K562 (cell line): ENCODE results near the gene ZNF599. TPM values are rescaled to one million over a fixed set of nuclear protein-coding genes. Genes with fewer than 3 reads are reported as not detected.

Experiments used
- CEBPG ChIP-seq, 3 experiments: fragments of 200-800 bp in 1 of 3; sonication (Bioruptor generic) in 1 of 3; sonication (generic) in 1 of 3; formaldehyde crosslinking in 1 of 3; IDR thresholded peaks in 2 of 3; conservative IDR thresholded peaks in 1 of 3; 2 replicates each; pipeline versions ENCODE4 v1.6.1 to v1.8.0; 2016 to 2022; ENCODE audit warnings: missing compliant biosample characterization in 2 of 3, missing genetic modification characterization in 2 of 3, mild to moderate bottlenecking in 1 of 3, missing genetic modification reagents in 1 of 3
- KLF16 ChIP-seq: IDR thresholded peaks from 2 replicates; pipeline ENCODE4 v1.6.1; 2016; ENCODE audit warnings: antibody characterized with exemption
- LCOR ChIP-seq: sonication (generic); formaldehyde crosslinking; IDR thresholded peaks from 2 replicates; pipeline ENCODE4 v1.8.0; 2022; ENCODE audit warnings: mild to moderate bottlenecking, missing genetic modification reagents
- PHTF2 ChIP-seq: fragments of 250-450 bp; sonication (Bioruptor Pico); IDR thresholded peaks from 2 replicates; pipeline ENCODE4 v1.5.0; 2021; ENCODE audit warnings: mild to moderate bottlenecking
- REST ChIP-seq, 2 experiments: fragments of 450-650 bp; formaldehyde crosslinking in 1 of 2; IDR thresholded peaks; 2 replicates each; pipeline versions ENCODE4 v1.4.0 to v1.6.1; 2014 to 2020; ENCODE audit warnings: mild to moderate bottlenecking in 2 of 2, borderline replicate concordance in 1 of 2, low read depth in 1 of 2
- TRIM28 ChIP-seq: fragments of 450-650 bp; IDR thresholded peaks from 2 replicates; pipeline ENCODE4 v1.6.1; 2017
- ZNF121 ChIP-seq: sonication (generic); formaldehyde crosslinking; conservative IDR thresholded peaks from 2 replicates; pipeline ENCODE4 v1.8.0; 2022; ENCODE audit warnings: missing genetic modification reagents
- polyA plus RNA-seq, 8 experiments: library from polyadenylated mRNA; depleted of rRNA in 4 of 8; stranded (reverse) in 5 of 8; unstranded in 3 of 8; fragments of >200 nt; fragmentation: Nextera tagmentation in 2 of 8; fragmentation: Illumina TruSeq in 1 of 8; extraction: Ambion mirVana in 2 of 8; extraction: Trizol in 1 of 8; gene quantifications; 2 replicates each; pipeline versions ENCODE4 v1.2.1 to v1.2.3, GENCODE V29; 2011 to 2014; ENCODE audit warnings: inconsistent platforms in 1 of 8, missing spikeins in 1 of 8
- total RNA-seq, 7 experiments: library from RNA; depleted of rRNA in 6 of 7; stranded (reverse); fragments of >200 nt in 6 of 7; fragmentation: Illumina TruSeq in 2 of 7; extraction: Trizol in 2 of 7; gene quantifications; 2 replicates each; pipeline versions ENCODE4 v1.2.1 to v1.2.3, GENCODE V29; 2011 to 2021; ENCODE audit warnings: low replicate concordance in 1 of 7

ZNF599 gene
- total and polyA plus RNA-seq, 9 of the 15 experiments (the other 6 are each of a cell fraction or from before 2014, with no cell fraction given), result 0.71 to 6.7 (median 2.8) TPM

- no peak for TF ChIP-seq REST (IDR thresholded peaks at IDR 0.05; ENCODE audit: borderline replicate concordance)
- no peak for TF ChIP-seq REST (CRISPR knock-in tag; IDR thresholded peaks at IDR 0.05; ENCODE audit: low read depth)
- TF ChIP-seq ZNF121, result no peak
- TF ChIP-seq LCOR (CRISPR knock-in tag), result no peak
- TF ChIP-seq CEBPG (CRISPR knock-in tag; IDR thresholded peaks at IDR 0.05), result no peak
- TF ChIP-seq CEBPG (tag; conservative IDR thresholded peaks at IDR 0.05 in 1 of 2, IDR thresholded peaks at IDR 0.05 in 1 of 2), result peak in 1 of 2 experiments; percentile 50; a peak in 1 of 4 replicates
- TF ChIP-seq PHTF2, result no peak
- TF ChIP-seq KLF16, result no peak
- no peak for TF ChIP-seq TRIM28
- TF ChIP-seq, all 486 proteins: peak for 1
These were observed 15.6 kb downstream of the ZNF599 start (continued) for GRCh38 chr19:34757441-34757840.
